Measurements from ENCODE around the gene PLA2G4A. TPM values are rescaled to one million over a fixed set of nuclear protein-coding genes. Genes with fewer than 3 reads are reported as not detected.

Gene PLA2G4A
- total RNA-seq, 1 donor from 2014 or later: 0.10 TPM

GRCh38 chr1:186887203-186887602 lies 58.5 kb downstream of the PLA2G4A start:
- DNase-seq (ENCODE audit: low spot score): no peak
- peaks cover 2% of the 10 kb centered on the region for H3K27me3 Mint-ChIP-seq (ENCODE audit: low read depth)
- no peak overlapping the region for H3K4me3 Mint-ChIP-seq (ENCODE audit: unreplicated experiment)
- no peak overlapping the region for H3K27ac Mint-ChIP-seq (ENCODE audit: unreplicated experiment)
- H3K36me3 Mint-ChIP-seq (ENCODE audit: low read depth): no peaks in the 10 kb centered on the region
- H3K4me1 Mint-ChIP-seq (ENCODE audit: low read depth): peaks cover 4% of the 10 kb centered on the region
- TF ChIP-seq CTCF (IDR thresholded peaks at IDR 0.05): no peak
- H3K9me3 Mint-ChIP-seq (ENCODE audit: low read depth): peaks cover 16% of the 10 kb centered on the region

GRCh38 chr1:186888367-186888766 lies 59.6 kb downstream of the PLA2G4A start:
- Mint-ChIP-seq H3K36me3 (ENCODE audit: low read depth) (no peaks in the 10 kb centered on the region), H3K4me1 (ENCODE audit: low read depth) (no peaks in the 10 kb centered on the region), H3K27ac (ENCODE audit: unreplicated experiment) (no peak overlapping the region), H3K27me3 (ENCODE audit: low read depth) (peaks cover 2% of the 10 kb centered on the region), H3K4me3 (ENCODE audit: unreplicated experiment) (no peak overlapping the region), H3K9me3 (ENCODE audit: low read depth) (peaks cover 16% of the 10 kb centered on the region)
- no peak for DNase-seq (ENCODE audit: low spot score)
- TF ChIP-seq CTCF (IDR thresholded peaks at IDR 0.05): no peak

- H3K27me3 Mint-ChIP-seq (ENCODE audit: low read depth): peaks cover 2% of the 10 kb centered on the region
- no peak for TF ChIP-seq CTCF (IDR thresholded peaks at IDR 0.05)
- H3K27ac Mint-ChIP-seq (ENCODE audit: unreplicated experiment): no peak overlapping the region
- no peak for DNase-seq (ENCODE audit: low spot score)
- peaks cover 6% of the 10 kb centered on the region for H3K9me3 Mint-ChIP-seq (ENCODE audit: low read depth)
- no peaks in the 10 kb centered on the region for H3K36me3 Mint-ChIP-seq (ENCODE audit: low read depth)
- H3K4me1 Mint-ChIP-seq (ENCODE audit: low read depth): peaks cover 10% of the 10 kb centered on the region
- no peak overlapping the region for H3K4me3 Mint-ChIP-seq (ENCODE audit: unreplicated experiment)
These were observed 64.2 kb downstream of the PLA2G4A start for GRCh38 chr1:186892936-186893335.

- H3K36me3 Mint-ChIP-seq (ENCODE audit: low read depth): no peaks in the 10 kb centered on the region
- DNase-seq (ENCODE audit: low spot score): no peak
- peaks cover 4% of the 10 kb centered on the region for H3K27me3 Mint-ChIP-seq (ENCODE audit: low read depth)
- TF ChIP-seq CTCF (IDR thresholded peaks at IDR 0.05): no peak
- H3K27ac Mint-ChIP-seq (ENCODE audit: unreplicated experiment): no peak overlapping the region
- H3K4me1 Mint-ChIP-seq (ENCODE audit: low read depth): peaks cover 10% of the 10 kb centered on the region
- H3K4me3 Mint-ChIP-seq (ENCODE audit: unreplicated experiment): no peak overlapping the region
- peaks cover 3% of the 10 kb centered on the region for H3K9me3 Mint-ChIP-seq (ENCODE audit: low read depth)
These were observed 65.7 kb downstream of the PLA2G4A start for GRCh38 chr1:186894415-186894814.

- no peak for DNase-seq (ENCODE audit: low spot score)
- H3K4me3 Mint-ChIP-seq (ENCODE audit: unreplicated experiment): no peak overlapping the region
- no peaks in the 10 kb centered on the region for H3K36me3 Mint-ChIP-seq (ENCODE audit: low read depth)
- peaks cover 6% of the 10 kb centered on the region for H3K27me3 Mint-ChIP-seq (ENCODE audit: low read depth)
- H3K27ac Mint-ChIP-seq (ENCODE audit: unreplicated experiment): no peak overlapping the region
- H3K4me1 Mint-ChIP-seq (ENCODE audit: low read depth): peaks cover 10% of the 10 kb centered on the region
- no peak for TF ChIP-seq CTCF (IDR thresholded peaks at IDR 0.05)
- H3K9me3 Mint-ChIP-seq (ENCODE audit: low read depth): no peaks in the 10 kb centered on the region
These were observed 67.5 kb downstream of the PLA2G4A start for GRCh38 chr1:186896211-186896610.
